Spleen (tissue), 11 donors: ENCODE data around the gene PCMTD2. TPM values are rescaled to one million over a fixed set of nuclear protein-coding genes. Genes with fewer than 3 reads are reported as not detected.
"Not testable (repeated sequence)": the region's sequence is repeated elsewhere in the genome, so short reads cannot be mapped to it uniquely, and the experiment has no call there.

Experiments used
- DNase-seq: peaks from one replicate; pipeline ENCODE4 v3.0.0-alpha.2; 2020
- H3K27ac ChIP-seq, 8 donors: fragments of 200-600 bp; sonication (generic) in 7 of 8; 1 replicate in 4 of 8; 2 replicates in 4 of 8; pipeline versions ENCODE4 v1.5.0 to v1.8.0; 2016 to 2021; ENCODE audit warnings: inconsistent platforms in 4 of 8, mild to moderate bottlenecking in 4 of 8, moderate library complexity in 1 of 8
- H3K27me3 ChIP-seq, 7 donors: fragments of 200-600 bp; sonication (generic) in 6 of 7; replicated peaks in 1 of 7; 1 replicate in 4 of 7; 2 replicates in 3 of 7; pipeline versions ENCODE4 v1.5.0 to v1.8.0; 2016 to 2021; ENCODE audit warnings: inconsistent platforms in 3 of 7, mild to moderate bottlenecking in 1 of 7
- H3K36me3 ChIP-seq, 6 donors: fragments of 200-600 bp; sonication (generic) in 5 of 6; 1 replicate in 4 of 6; 2 replicates in 2 of 6; pipeline versions ENCODE4 v1.5.0 to v1.8.0; 2016 to 2021; ENCODE audit warnings: inconsistent platforms in 2 of 6
- H3K4me1 ChIP-seq, 6 donors: fragments of 200-600 bp; sonication (generic) in 5 of 6; 1 replicate in 3 of 6; 2 replicates in 3 of 6; pipeline versions ENCODE4 v1.5.0 to v1.8.0; 2016 to 2021; ENCODE audit warnings: inconsistent platforms in 3 of 6
- H3K4me3 ChIP-seq, 8 donors: fragments of 200-600 bp; sonication (generic) in 7 of 8; 1 replicate in 4 of 8; 2 replicates in 4 of 8; pipeline versions ENCODE4 v1.5.0 to v1.8.0; 2016 to 2021; ENCODE audit warnings: inconsistent platforms in 4 of 8, mild to moderate bottlenecking in 4 of 8, moderate library complexity in 2 of 8
- H3K9me3 ChIP-seq, 8 donors: fragments of 200-600 bp; sonication (generic) in 7 of 8; 1 replicate in 4 of 8; 2 replicates in 4 of 8; pipeline versions ENCODE4 v1.5.0 to v1.8.0; 2016 to 2021; ENCODE audit warnings: inconsistent platforms in 4 of 8
- WGBS, 5 donors: extraction: QIAGEN DNeasy Blood & Tissue Kit in 3 of 5; methylation state at CpG; one replicate each; pipeline versions ENCODE4 v1.1.5 to v1.1.7; 2013 to 2018; 5-methylcytosine and 5-hydroxymethylcytosine counted together
- intact Hi-C: fragments of 100-400 bp; cut with DNase I; formaldehyde crosslinking; loops from one replicate; pipeline ENCODE4 v1.15.0; 2023; ENCODE audit warnings: low total_unique reads
- polyA plus RNA-seq, 3 donors: library from polyadenylated mRNA; stranded (reverse); fragments of 200-250 nt; gene quantifications; one replicate each; pipeline ENCODE4 v1.2.1, GENCODE V29; 2013
- small RNA-seq, 4 donors: library from RNA; depleted of rRNA; stranded (forward); fragments of <200 nt; gene quantifications; one replicate each; pipeline ENCODE3, GENCODE V24; 2016
- total RNA-seq, 7 donors: library from RNA; depleted of rRNA in 3 of 7; stranded (reverse); fragments of >200 nt in 3 of 7; fragmentation: NEBNext Ultra II Directional in 4 of 7; extraction: Animal tissue kit (Norgen Biotek cat#: 25700) in 4 of 7; gene quantifications; one replicate each; pipeline versions ENCODE4 v1.1.0 to v1.2.1, GENCODE V29; 2016 to 2021
- donor health status: healthy with polysubstance abuse.
- donor health status: DM: no; HTN: no; CAD: no; lungs with moderate emphysema.
- donor health status: DM: no; HTN: no; CAD: no.
- donor health status: Bipolar disorder and iron deficiency.
- donor health status: healthy.
- donor health status: DM: no; HTN: no; CAD: no.
- donor health status: DM: yes; HTN: yes; CAD: no.

PCMTD2 gene
- total and polyA plus RNA-seq, 10 donors = 36.0 to 104 (median 68.3) TPM

DNA sequence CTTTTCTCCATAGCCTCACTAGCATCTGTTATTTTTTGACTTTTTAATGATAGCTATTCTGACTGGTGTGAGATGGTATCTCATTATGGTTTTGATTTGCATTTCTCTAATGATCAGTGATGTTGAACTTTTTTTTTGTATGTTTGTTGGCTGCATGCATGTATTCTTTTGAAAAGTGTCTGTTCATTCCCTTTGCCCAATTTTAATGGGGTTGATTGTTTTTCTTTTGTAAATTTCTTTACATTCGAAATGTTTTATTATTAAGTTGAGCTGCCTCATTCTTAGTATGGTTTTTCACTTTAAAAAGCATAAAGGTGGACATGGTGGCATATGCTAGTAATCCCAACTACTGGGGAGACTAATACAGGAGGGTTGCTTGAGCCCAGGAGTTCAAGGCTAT lies 58.2 kb downstream of the PCMTD2 start:
- H3K27ac ChIP-seq, H3K4me1 ChIP-seq, H3K36me3 ChIP-seq, intact Hi-C loops, H3K9me3 ChIP-seq, DNase-seq, H3K4me3 ChIP-seq: not testable (repeated sequence)
- peaks cover 0 to 26% (median 16%) of the 10 kb centered on the region in 7 donors for H3K27me3 ChIP-seq
- 48 to 70% (median 64%) methylated on average over 1 of the region's 1 CpG for WGBS, 5 donors

DNA sequence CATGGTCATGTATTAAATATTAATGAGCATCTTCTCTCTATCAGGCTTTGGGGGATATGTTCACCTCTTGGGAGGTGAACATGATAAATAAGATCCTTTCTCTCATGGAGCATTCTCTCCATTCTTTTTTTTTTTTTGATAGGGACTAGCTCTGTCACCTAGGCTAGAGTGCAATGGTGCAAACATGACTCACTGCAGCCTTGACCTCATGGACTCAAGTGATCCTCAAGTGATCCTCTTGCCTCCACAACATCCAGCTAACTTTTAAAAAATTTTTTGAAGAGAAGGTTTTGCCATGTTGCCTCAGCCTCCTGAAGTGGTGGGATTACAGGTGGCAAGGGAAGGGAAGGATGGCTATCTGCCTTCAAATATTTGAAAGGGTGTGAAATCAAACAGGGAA lies 59.8 kb downstream of the PCMTD2 start:
- H3K36me3 ChIP-seq, H3K4me1 ChIP-seq, H3K27ac ChIP-seq, intact Hi-C loops, H3K4me3 ChIP-seq, DNase-seq, H3K9me3 ChIP-seq: not testable (repeated sequence)
- H3K27me3 ChIP-seq = peaks cover 0 to 26% (median 16%) of the 10 kb centered on the region in 7 donors

DNA sequence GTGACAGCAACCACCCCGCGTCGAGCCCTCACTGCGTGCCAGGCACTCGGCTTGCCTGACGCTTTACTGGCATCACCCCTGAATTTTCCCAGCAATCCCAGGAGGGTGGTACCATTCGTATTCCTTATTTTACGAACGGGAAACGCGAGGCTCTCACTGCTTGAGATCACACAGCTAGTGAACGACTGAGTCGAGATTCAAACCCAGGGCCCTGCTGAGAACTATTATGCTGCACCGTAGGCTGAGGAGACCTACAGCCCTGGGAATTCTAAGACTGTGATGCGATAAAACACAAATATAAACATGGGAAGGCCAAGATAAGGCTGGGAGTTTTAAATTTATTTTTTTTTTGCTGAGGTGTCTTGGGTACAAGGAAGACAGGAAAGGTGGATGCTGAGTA lies 60.3 kb downstream of the PCMTD2 start:
- H3K4me1 ChIP-seq, H3K36me3 ChIP-seq, DNase-seq, intact Hi-C loops, H3K4me3 ChIP-seq, H3K27ac ChIP-seq, H3K9me3 ChIP-seq: not testable (repeated sequence)
- 45 to 71% (median 61%) methylated on average over 9 to 15 of the region's 15 CpGs for WGBS, 5 donors
- H3K27me3 ChIP-seq = peaks cover 0 to 26% (median 16%) of the 10 kb centered on the region in 7 donors

DNA sequence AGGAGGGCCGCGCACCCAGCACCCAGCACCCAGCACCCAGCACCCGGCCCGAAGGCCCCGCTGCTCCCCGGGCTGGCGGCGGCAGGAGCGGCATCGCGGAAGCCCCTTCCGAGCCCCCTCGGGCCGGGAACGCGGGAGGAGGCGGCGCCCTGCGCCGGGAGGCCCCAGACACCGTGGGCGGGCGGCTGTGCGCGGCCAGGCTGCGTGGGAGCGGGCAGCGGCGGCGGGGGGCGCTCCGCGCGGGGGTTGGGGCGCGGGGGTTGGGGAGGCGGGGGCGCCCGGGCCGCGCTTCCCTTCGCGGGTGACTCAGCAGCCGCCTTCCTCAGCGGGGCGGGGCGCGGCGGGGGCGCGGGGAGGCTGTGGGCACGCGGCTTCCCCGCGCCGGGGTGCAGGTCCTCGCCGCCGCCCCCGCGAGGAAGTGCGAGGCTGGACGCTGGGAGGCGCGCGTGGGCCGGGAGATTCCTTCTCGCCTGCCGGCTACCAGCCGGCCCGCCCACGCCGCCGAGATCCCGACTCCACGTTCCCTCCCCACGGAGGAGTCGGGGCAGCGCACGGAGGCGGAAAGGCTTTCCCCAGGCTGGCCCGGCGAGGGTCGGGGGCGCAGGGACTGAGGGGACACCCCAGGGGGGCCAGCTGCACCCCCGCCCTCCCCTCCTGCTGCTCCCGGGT lies 61.0 kb downstream of the PCMTD2 start:
- 3 to 7% (median 6%) methylated on average over 35 to 85 of the region's 87 CpGs for WGBS, 5 donors
- not testable (repeated sequence) for H3K4me1 ChIP-seq

DNA sequence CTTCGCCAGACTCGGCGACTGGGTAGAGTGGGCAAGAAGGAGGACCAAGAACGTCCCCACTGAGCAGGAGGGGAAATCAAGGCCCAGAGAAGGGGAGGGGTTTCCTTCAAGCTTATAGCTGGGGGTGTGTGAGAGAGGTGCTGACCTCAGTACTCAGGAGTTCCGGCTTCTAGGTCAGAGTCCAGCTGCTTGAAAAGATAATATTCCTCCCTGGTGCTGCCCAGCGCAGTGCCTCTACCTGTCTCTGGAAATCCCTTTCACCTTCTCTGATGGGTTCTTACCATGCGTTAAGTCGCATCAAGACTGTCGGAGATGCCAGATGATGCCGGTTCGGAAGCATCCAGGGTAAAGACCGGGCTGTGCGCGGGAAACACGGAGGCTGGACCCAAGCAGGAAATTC lies 61.8 kb downstream of the PCMTD2 start:
- intact Hi-C loops, DNase-seq, H3K9me3 ChIP-seq, H3K4me1 ChIP-seq, H3K4me3 ChIP-seq, H3K36me3 ChIP-seq, H3K27ac ChIP-seq: not testable (repeated sequence)
- 79 to 85% (median 82%) methylated on average over 9 to 11 of the region's 15 CpGs for WGBS, 5 donors
- peaks cover 0 to 26% (median 16%) of the 10 kb centered on the region in 7 donors for H3K27me3 ChIP-seq

More for the DNA sequence above, 61.0 kb downstream of the PCMTD2 start:
- H3K27ac ChIP-seq, intact Hi-C loops, H3K9me3 ChIP-seq, H3K36me3 ChIP-seq: not testable (repeated sequence)
- DNase-seq = peak; percentile 72
- peak overlapping the region in 2 of 8 donors; percentile 14 to 54 for H3K4me3 ChIP-seq
- peaks cover 0 to 26% (median 16%) of the 10 kb centered on the region in 7 donors for H3K27me3 ChIP-seq

DNA sequence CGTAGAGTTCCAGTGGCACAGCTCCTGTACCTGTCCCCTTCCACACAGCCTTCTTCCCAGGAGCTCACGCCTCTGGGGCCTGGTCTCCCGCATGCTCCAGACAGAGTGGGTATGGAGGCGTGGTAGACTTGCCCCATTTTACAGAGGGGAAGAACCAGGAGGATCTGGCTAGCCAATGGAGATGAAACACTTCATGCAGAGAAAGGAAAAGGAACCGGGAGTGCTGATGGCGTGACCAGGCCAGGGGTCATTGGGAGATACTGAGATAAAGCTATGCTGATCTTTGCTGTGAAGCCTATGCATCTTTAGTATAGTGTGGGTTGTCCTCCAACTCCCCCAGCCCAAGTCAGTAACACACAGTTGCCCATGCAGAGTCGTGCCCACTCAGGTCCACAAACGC lies 62.5 kb downstream of the PCMTD2 start:
- peaks cover 0 to 26% (median 16%) of the 10 kb centered on the region in 7 donors for H3K27me3 ChIP-seq
- WGBS, 5 donors = 83 to 100% (median 88%) methylated on average over 1 to 8 of the region's 8 CpGs
- H3K36me3 ChIP-seq, H3K4me3 ChIP-seq, DNase-seq, H3K4me1 ChIP-seq, H3K27ac ChIP-seq, H3K9me3 ChIP-seq, intact Hi-C loops: not testable (repeated sequence)

DNA sequence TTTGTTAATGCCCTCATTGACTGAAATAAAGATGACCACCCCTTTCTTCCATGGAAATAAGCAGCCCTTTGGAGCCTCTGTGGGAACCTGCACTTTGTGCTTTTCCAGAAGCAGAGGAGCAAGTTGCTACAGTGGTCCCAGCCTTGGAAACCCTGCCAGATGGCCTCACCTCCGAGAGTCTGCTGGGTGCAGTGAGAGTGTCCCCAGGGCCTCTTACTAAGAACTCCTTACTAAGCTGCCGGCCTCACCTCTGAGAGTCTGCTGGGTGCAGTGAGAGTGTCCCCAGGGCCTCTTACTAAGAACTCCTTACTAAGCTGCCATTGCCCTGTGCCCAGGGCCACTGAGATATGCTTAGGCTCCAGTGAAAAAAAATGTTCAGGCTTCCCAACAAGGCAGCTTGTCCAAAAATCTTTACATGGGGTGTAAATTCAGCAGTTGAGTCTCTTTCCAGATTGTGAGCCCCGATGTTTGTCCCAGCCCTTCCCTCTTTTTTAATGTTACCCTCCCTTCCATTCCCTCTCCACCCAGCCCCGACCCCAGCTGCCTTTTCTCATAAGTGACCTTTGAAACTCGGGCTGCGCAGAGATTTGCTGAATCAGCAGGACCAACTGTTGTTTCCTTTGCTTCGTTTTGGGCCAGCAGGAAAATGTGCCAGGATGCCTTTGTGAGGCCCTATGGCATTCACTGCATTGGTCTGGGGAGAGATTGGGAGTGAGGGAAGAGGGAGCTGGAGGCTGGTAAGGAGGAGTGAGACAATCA lies 66.7 kb downstream of the PCMTD2 start:
- H3K4me3 ChIP-seq, H3K27ac ChIP-seq, H3K36me3 ChIP-seq, H3K9me3 ChIP-seq, intact Hi-C loops, H3K4me1 ChIP-seq: not testable (repeated sequence)
- H3K27me3 ChIP-seq = peaks cover 0 to 24% (median 0%) of the 10 kb centered on the region in 7 donors
- peak; percentile 36 for DNase-seq
- WGBS, 5 donors = 58 to 67% (median 63%) methylated on average over 7 of the region's 7 CpGs

Small RNA genes within 50 kb of the gene (small RNA-seq; reads per million reads assigned to genes)
- 0 reads per million in 4 donors for gene AL137028.2

Other genes with a start within 250 kb of the PCMTD2 start
- 1 to 10 TPM in 5 of 7 donors, under 1 TPM in 2; 0.85 to 3.4 (median 2.0) TPM for gene C20orf204, start 219.6 kb upstream of the PCMTD2 start, total RNA-seq
- gene C20orf204, start 219.6 kb upstream of the PCMTD2 start, polyA plus RNA-seq = 1 to 10 TPM; 1.5 to 3.9 (median 1.9) TPM
- gene SOX18, start 206.1 kb upstream of the PCMTD2 start, total RNA-seq = 10 to 100 TPM; 12.1 to 63.1 (median 42.0) TPM
- 10 to 100 TPM in 2 of 3 donors, 1 to 10 TPM in 1; 7.3 to 25.5 (median 22.3) TPM for gene SOX18, start 206.1 kb upstream of the PCMTD2 start, polyA plus RNA-seq
- gene TCEA2, start 192.6 kb upstream of the PCMTD2 start, total RNA-seq = 10 to 100 TPM; 18.6 to 60.8 (median 45.0) TPM
- gene TCEA2, start 192.6 kb upstream of the PCMTD2 start, polyA plus RNA-seq = 10 to 100 TPM; 35.9 to 47.5 (median 41.5) TPM
- gene RGS19, start 176.2 kb upstream of the PCMTD2 start, total RNA-seq = 100 to 1,000 TPM in 4 of 7 donors, 10 to 100 TPM in 3; 91.6 to 186 (median 107) TPM
- gene RGS19, start 176.2 kb upstream of the PCMTD2 start, polyA plus RNA-seq = 100 to 1,000 TPM in 1 of 3 donors, 10 to 100 TPM in 2; 80.4 to 125 (median 82.0) TPM
- 1 to 10 TPM; 3.7 to 7.9 (median 5.1) TPM for gene OPRL1, start 175.7 kb upstream of the PCMTD2 start, total RNA-seq
- gene OPRL1, start 175.7 kb upstream of the PCMTD2 start, polyA plus RNA-seq = 1 to 10 TPM; 1.9 to 4.9 (median 2.5) TPM
- under 1 TPM in 1 of 7 donors, not detected in 6; 0.66 TPM for gene LKAAEAR1, start 171.3 kb upstream of the PCMTD2 start, total RNA-seq
- under 1 TPM; 0.26 to 0.53 (median 0.48) TPM for gene LKAAEAR1, start 171.3 kb upstream of the PCMTD2 start, polyA plus RNA-seq
- gene NPBWR2, start 148.2 kb upstream of the PCMTD2 start, total RNA-seq = under 1 TPM in 1 of 7 donors, not detected in 6; 0.26 TPM
- gene NPBWR2, start 148.2 kb upstream of the PCMTD2 start, polyA plus RNA-seq = not detected
- 1 to 10 TPM in 2 of 7 donors, under 1 TPM in 2, not detected in 3; 0.57 to 2.2 (median 0.84) TPM for gene MYT1, start 91.3 kb upstream of the PCMTD2 start, total RNA-seq
- under 1 TPM; 0.08 to 0.80 (median 0.24) TPM for gene MYT1, start 91.3 kb upstream of the PCMTD2 start, polyA plus RNA-seq